WTC11 (cell line): ENCODE data around the gene GAGE12J.

Experiments used
- ATF1 ChIP-seq: sonication (generic); formaldehyde crosslinking; IDR thresholded peaks from 2 replicates; pipeline ENCODE4 v1.8.1; 2023; ENCODE audit warnings: mild to moderate bottlenecking, moderate library complexity, missing genetic modification reagents
- CREM ChIP-seq: sonication (generic); formaldehyde crosslinking; IDR thresholded peaks from 2 replicates; pipeline ENCODE4 v1.8.1; 2022; ENCODE audit warnings: mild to moderate bottlenecking, missing genetic modification reagents, moderate library complexity
- ELF4 ChIP-seq: sonication (generic); formaldehyde crosslinking; IDR thresholded peaks from 2 replicates; pipeline ENCODE4 v1.8.1; 2022; ENCODE audit warnings: low read depth, mild to moderate bottlenecking, moderate library complexity, missing genetic modification reagents
- JUN ChIP-seq: sonication (generic); formaldehyde crosslinking; IDR thresholded peaks from 2 replicates; pipeline ENCODE4 v1.8.0; 2023; ENCODE audit warnings: mild to moderate bottlenecking, missing genetic modification reagents
- MYBL2 ChIP-seq: sonication (generic); formaldehyde crosslinking; IDR thresholded peaks from 2 replicates; pipeline ENCODE4 v1.8.1; 2023; ENCODE audit warnings: mild to moderate bottlenecking, moderate library complexity, missing genetic modification reagents
- NFYB ChIP-seq: sonication (generic); formaldehyde crosslinking; conservative IDR thresholded peaks from 2 replicates; pipeline ENCODE4 v1.8.0; 2022; ENCODE audit warnings: low read depth, missing genetic modification reagents
- NR1H2 ChIP-seq: sonication (generic); formaldehyde crosslinking; IDR thresholded peaks from 2 replicates; pipeline ENCODE4 v1.9.0; 2021; ENCODE audit warnings: mild to moderate bottlenecking, moderate library complexity, missing genetic modification reagents
- NR3C1 ChIP-seq: sonication (generic); formaldehyde crosslinking; conservative IDR thresholded peaks from 2 replicates; pipeline ENCODE4 v1.8.1; 2023; ENCODE audit warnings: low read depth, mild to moderate bottlenecking, missing genetic modification reagents
- ZNF416 ChIP-seq: fragments of 250-450 bp; sonication (Bioruptor Pico); IDR thresholded peaks from 2 replicates; pipeline ENCODE4 v1.9.0; 2021; ENCODE audit warnings: mild to moderate bottlenecking, inconsistent platforms
- TF ChIP-seq, protein P1 (sequence below): sonication (generic); formaldehyde crosslinking; IDR thresholded peaks from 2 replicates; pipeline ENCODE4 v1.8.0; 2022; ENCODE audit warnings: mild to moderate bottlenecking, missing genetic modification reagents
- TF ChIP-seq, protein P2 (sequence below): sonication (generic); formaldehyde crosslinking; IDR thresholded peaks from 2 replicates; pipeline ENCODE4 v1.8.1; 2022; ENCODE audit warnings: low read depth, missing genetic modification reagents, borderline replicate concordance
- TF ChIP-seq, protein P3 (sequence below): fragments of 200-600 bp; IDR thresholded peaks from 2 replicates; pipeline ENCODE4 v1.8.0; 2022; ENCODE audit warnings: antibody characterized with exemption
- TF ChIP-seq, protein P4 (sequence below): sonication (generic); formaldehyde crosslinking; IDR thresholded peaks from 2 replicates; pipeline ENCODE4 v1.8.1; 2022; ENCODE audit warnings: missing genetic modification reagents, borderline replicate concordance

DNA sequence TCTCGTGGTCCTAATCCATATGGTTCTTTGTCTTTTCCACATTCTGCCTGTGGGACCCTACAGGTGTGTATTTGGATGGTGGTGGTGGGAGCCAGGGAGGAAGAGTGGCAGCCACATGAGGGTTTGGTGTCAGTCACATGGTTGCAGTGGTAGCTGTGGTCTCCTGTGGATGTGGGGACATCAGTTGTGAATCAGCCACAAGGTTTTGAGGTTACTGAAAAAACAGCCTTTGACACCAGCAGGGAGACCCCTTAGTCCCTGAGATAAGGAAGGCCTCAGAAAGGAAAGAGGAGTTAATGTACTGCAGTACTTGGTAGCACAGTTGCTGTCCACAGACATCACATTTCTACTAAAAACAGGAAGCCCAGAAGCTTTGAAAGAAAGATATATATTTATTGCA lies 34.2 kb upstream of the GAGE12J start:
- TF ChIP-seq, protein P1, sequence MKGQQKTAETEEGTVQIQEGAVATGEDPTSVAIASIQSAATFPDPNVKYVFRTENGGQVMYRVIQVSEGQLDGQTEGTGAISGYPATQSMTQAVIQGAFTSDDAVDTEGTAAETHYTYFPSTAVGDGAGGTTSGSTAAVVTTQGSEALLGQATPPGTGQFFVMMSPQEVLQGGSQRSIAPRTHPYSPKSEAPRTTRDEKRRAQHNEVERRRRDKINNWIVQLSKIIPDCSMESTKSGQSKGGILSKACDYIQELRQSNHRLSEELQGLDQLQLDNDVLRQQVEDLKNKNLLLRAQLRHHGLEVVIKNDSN (CRISPR knock-in tag), result no peak
- TF ChIP-seq JUN (CRISPR knock-in tag) (no peak), ZNF416 (CRISPR knock-in tag) (no peak), NFYB (CRISPR knock-in tag) (no peak), MYBL2 (CRISPR knock-in tag) (no peak), ATF1 (CRISPR knock-in tag) (no peak), ELF4 (CRISPR knock-in tag) (no peak), CREM (CRISPR knock-in tag) (no peak), NR3C1 (CRISPR knock-in tag) (no peak), NR1H2 (CRISPR knock-in tag) (no peak)
- TF ChIP-seq, protein P2, sequence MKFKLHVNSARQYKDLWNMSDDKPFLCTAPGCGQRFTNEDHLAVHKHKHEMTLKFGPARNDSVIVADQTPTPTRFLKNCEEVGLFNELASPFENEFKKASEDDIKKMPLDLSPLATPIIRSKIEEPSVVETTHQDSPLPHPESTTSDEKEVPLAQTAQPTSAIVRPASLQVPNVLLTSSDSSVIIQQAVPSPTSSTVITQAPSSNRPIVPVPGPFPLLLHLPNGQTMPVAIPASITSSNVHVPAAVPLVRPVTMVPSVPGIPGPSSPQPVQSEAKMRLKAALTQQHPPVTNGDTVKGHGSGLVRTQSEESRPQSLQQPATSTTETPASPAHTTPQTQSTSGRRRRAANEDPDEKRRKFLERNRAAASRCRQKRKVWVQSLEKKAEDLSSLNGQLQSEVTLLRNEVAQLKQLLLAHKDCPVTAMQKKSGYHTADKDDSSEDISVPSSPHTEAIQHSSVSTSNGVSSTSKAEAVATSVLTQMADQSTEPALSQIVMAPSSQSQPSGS (CRISPR knock-in tag), result no peak
- TF ChIP-seq, protein P3, sequence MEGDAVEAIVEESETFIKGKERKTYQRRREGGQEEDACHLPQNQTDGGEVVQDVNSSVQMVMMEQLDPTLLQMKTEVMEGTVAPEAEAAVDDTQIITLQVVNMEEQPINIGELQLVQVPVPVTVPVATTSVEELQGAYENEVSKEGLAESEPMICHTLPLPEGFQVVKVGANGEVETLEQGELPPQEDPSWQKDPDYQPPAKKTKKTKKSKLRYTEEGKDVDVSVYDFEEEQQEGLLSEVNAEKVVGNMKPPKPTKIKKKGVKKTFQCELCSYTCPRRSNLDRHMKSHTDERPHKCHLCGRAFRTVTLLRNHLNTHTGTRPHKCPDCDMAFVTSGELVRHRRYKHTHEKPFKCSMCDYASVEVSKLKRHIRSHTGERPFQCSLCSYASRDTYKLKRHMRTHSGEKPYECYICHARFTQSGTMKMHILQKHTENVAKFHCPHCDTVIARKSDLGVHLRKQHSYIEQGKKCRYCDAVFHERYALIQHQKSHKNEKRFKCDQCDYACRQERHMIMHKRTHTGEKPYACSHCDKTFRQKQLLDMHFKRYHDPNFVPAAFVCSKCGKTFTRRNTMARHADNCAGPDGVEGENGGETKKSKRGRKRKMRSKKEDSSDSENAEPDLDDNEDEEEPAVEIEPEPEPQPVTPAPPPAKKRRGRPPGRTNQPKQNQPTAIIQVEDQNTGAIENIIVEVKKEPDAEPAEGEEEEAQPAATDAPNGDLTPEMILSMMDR, result no peak
- TF ChIP-seq, protein P4, sequence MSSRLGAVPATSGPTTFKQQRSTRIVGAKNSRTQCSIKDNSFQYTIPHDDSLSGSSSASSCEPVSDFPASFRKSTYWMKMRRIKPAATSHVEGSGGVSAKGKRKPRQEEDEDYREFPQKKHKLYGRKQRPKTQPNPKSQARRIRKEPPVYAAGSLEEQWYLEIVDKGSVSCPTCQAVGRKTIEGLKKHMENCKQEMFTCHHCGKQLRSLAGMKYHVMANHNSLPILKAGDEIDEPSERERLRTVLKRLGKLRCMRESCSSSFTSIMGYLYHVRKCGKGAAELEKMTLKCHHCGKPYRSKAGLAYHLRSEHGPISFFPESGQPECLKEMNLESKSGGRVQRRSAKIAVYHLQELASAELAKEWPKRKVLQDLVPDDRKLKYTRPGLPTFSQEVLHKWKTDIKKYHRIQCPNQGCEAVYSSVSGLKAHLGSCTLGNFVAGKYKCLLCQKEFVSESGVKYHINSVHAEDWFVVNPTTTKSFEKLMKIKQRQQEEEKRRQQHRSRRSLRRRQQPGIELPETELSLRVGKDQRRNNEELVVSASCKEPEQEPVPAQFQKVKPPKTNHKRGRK (CRISPR knock-in tag), result no peak
